HG03108 (cell line): ENCODE measurements around the gene SKA3.

ENCODE experiments used
- ATAC-seq: cut with Tn5 transposase; IDR thresholded peaks from one replicate; pipeline ENCODE4 v1.9.1; 2021; ENCODE audit warnings: moderate library complexity; ENCODE audit not compliant: unreplicated experiment

Gene SKA3

DNA sequence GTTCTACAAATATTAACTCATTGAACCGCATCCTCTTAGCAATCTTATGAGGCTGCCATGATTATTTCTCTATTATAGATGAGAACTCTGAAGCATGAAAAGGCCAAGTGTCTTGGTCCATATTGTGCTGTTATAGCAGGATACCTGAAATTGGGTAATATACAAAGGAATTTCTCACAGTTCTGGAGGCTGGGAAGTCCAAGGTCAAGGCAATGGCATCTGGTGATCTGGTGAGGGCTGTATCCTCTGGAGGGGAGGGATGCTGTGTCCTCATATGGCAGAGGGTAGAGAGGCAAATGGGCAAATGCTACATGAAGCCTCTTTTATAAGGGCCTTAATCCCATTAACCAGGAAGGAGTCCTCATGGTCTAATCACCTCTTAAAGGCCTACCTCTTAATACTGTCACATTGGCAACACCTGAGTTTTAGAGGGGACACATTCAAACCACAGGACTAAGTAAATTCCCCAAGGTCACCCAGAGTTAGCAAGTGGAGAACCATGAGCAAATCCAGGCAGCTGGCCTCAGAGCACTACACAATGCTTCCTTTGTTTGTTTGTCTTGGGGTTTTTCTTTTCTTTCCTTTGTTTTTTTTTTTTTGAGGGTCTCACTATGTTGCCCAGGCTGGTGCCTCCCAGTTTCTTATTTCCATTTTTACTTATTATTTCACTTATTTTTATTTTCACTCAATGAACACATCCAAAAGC is 59.1 kb downstream of the SKA3 start:
- ATAC-seq, result no peak

DNA sequence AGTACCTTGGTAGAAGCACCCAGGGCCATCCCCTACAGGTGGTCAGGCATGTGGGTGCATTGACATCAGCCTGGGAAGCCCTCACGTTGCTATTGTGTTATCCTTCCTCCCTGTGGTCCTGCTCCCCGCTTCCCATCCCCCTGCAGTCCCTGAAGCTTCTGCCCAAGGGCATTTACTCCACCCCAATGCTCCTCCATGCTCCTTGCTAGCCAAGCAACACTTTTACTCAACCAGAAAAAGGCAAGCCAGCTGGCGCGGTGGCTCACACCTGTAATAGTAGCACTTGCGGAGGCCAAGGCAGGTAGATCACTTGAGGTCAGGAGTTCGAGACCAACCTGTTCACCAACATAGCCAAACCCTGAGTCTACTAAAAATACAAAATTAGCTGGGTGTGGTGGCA is 60.2 kb downstream of the SKA3 start:
- no peak for ATAC-seq

DNA sequence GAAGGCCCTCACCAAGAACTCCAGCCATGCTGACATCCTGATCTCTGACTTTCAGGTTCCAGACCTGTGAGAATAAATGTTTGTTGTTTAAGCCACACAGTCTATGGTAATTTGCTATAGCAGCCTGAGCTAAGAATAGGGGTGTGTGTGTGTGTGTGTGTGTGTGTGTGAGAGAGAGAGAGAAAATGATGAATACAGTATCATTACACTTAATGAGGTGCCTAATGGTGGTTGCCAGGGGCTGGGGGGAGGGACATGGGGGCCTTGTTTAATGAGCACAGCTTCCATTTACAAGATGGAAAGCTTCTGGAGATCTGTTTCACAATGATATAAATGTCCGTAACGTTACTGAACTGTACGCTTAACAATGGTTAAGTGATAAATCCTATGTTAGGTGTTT is 61.1 kb downstream of the SKA3 start:
- ATAC-seq, result no peak

DNA sequence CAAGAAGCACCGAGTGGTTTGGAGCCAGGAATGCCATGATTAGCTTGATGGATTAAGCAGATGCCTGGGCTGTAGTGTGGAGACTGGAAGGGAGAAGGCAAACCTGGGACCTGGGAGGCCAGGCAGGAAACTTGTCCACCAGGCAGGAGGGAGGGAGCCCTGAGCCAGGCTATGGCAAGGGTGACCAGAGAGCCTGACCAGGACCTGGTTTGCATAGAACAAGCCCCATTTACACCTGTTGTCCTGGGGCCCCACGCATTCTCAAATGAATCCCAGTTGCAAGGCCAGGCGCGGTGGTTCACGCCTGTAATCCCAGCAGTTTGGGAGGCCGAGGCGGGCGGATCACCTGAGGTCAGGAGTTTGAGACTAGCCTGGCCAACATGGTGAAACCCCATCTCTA is 64.8 kb downstream of the SKA3 start:
- no peak for ATAC-seq

DNA sequence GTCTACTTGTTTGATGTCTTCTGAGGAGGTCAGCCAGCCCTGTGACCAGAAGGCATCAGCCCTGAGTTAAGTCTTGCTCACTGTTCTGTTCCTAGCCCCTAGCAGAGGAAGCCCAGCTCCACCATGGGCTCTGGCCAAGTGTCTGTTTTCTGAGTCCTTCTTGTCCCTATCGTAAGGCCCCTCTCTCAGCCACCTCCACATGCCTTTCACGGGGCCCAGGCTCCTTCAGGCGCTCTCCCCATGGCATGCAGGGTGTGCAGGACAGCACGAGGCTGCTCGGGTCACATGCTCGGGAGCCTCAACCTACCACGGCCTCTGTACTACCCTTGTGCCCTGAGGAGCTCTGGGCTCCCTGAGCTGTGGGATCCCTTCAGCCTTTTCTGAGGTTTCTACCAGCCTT is 67.2 kb downstream of the SKA3 start:
- ATAC-seq, result no peak

DNA sequence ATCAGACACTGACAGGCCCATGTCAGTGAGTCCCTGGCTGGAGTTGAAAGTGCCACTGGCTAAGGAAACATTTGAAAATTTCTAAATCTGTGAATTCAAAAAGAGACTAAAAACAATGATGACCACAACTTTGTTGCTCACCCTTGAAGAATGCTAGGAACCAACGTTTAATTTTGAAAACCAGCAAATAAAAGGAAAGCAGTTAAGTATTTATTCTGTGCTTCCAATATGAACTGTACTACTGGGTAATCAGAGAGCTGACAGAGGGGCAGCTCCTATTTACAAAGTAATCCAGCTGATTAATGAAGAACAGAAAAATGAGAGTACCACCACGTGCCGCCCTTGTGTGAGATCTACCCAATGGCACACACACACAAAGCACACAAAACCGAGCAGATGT is 70.3 kb downstream of the SKA3 start:
- ATAC-seq, result no peak

DNA sequence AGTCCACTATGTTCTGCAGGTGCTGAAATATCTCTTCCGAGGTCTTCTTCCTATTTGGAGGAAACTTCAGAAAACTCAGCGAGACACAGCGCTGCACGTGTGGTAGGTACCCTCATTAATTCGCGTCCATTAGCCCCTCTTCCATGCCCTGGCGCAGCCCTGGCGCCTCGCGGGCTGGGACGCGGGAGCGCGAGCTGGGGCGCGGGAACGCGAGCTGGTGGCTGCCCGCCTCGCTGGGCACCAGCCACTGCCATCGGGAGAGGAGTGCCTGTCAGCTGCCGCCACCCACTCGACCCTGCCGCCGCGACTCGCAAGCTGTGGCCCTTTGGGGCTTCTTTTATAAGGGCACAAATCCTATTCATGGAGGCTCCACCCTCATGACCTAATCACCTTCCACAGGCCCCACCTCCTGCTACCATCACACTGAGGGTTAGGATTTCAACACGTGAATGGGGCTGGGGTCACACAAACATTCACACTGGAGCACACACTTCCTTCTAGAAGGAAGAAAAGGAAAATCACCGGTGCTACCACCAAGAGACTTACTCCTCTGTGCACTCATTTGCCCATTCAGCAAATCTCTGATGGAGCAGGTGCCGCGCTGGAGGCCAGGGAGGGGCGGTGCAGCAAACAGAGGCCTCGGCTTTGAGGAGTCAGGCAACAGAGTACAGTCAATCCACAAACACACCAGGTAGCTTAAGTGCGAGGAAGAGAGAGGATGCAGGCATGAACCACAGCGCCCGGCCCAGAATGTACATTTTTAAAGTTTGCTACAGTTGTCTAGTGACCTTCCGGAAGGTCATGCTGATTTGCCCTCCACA is 71.9 kb downstream of the SKA3 start:
- no peak for ATAC-seq
